GM21526 (cell line): ENCODE results near the gene A3GALT2.

Experiments used
- ATAC-seq: cut with Tn5 transposase; IDR thresholded peaks from one replicate; pipeline ENCODE4 v1.9.1; 2021; ENCODE audit warnings: moderate library complexity; ENCODE audit not compliant: unreplicated experiment, low FRiP score

The A3GALT2 gene

GRCh38 chr1:33258788-33259274, 62.1 kb downstream of the A3GALT2 start:
- ATAC-seq: no peak

DNA sequence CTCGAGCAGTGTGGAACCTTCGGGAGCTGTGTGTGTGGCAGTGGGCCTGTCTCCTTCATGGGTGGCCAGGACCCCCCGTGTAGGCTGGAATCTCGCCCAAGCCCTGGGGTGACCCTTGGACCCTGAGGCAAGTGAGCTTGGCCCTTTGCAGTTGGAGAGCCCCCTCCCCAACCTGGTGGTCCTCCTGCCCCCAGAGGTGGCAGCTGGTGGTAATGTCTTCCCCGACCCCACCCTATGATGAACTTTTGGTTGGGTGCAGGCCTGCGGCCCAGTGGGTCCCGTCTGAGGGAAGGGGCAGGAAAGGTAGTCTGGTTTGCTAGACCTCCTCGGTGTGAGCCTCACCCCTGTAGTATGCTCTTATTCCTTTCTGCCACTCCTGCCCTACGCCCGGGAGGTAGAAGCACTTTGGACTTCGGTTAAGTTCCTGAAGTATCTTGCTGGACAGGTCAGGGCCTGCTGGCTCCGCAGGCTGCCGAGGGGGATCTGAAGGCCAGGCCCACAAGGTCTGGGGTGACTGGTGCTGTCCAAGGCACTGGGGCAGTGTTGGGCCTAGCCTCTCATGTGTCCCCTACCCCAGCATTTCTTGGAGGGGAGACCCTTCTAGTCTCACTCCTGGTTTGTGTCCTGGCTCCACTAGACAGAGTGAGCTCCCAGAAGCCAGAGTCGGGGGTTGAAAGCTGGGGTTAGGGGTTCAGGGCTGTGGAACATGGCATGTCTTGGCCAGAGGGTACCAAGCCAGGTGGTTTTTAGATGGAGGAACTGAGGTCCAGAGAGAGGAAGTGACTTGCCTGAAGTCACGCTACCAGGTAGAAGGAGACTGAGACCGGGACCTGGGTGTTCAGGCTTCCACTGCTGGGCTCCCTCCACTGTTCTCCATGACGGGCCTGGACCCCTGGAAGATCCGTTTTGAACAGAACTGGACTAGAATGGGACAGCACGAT, 62.9 kb downstream of the A3GALT2 start:
- ATAC-seq: no peak

DNA sequence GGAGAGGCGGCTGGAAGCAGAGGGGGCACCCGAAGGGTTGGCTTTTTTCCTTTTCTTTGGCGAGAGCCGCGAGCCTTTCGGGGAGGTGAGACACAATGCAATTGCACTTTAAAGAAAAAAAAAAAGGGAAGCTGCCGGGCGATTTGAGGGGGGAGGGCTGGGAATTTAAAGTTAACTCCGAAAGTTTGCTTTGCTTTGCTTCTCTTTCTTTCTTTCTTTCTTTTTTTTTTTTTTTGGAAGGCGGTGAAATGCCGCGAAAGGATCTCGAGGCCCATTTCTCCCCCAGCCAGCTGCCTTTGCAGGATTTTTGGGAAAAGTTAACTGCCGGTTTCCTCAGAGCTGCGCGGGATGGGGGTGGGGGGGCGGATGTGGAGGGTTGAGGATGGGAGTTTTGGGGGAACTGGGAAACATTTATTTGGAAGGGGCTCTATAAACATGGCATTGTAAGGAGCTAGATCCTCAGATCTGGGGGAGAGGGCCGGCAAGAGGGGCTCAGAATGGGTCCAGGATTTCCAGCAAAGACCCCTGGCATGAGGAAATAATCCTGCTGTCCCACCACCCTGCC, 63.6 kb downstream of the A3GALT2 start:
- ATAC-seq: no peak
